OCI-LY3 (cell line): Measurements from ENCODE around the gene NTN3.

Experiments
- EZH2phosphoT487 ChIP-seq: fragments of 200-600 bp; shearing (Covaris generic); IDR thresholded peaks from 2 replicates; pipeline ENCODE4 v1.6.1; 2018; ENCODE audit warnings: antibody characterized with exemption, mixed run types, low read depth
- TF ChIP-seq, protein P1 (sequence below): fragments of 200-600, 300-600 bp; sonication (generic); IDR thresholded peaks from 2 replicates; pipeline ENCODE4 v1.5.1; 2014; ENCODE audit warnings: antibody characterized with exemption, low read length, low read depth

GRCh38 chr16:2464333-2464732 is 6.8 kb upstream of the NTN3 start:
- TF ChIP-seq, protein P1, sequence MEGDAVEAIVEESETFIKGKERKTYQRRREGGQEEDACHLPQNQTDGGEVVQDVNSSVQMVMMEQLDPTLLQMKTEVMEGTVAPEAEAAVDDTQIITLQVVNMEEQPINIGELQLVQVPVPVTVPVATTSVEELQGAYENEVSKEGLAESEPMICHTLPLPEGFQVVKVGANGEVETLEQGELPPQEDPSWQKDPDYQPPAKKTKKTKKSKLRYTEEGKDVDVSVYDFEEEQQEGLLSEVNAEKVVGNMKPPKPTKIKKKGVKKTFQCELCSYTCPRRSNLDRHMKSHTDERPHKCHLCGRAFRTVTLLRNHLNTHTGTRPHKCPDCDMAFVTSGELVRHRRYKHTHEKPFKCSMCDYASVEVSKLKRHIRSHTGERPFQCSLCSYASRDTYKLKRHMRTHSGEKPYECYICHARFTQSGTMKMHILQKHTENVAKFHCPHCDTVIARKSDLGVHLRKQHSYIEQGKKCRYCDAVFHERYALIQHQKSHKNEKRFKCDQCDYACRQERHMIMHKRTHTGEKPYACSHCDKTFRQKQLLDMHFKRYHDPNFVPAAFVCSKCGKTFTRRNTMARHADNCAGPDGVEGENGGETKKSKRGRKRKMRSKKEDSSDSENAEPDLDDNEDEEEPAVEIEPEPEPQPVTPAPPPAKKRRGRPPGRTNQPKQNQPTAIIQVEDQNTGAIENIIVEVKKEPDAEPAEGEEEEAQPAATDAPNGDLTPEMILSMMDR = no peak
- TF ChIP-seq EZH2phosphoT487 = no peak
